Psoas muscle (tissue), 8 donors: Measurements from ENCODE around the gene SKA1. TPM values are rescaled to one million over a fixed set of nuclear protein-coding genes. Genes with fewer than 3 reads are reported as not detected.

Experiments
- ATAC-seq, 4 donors: fragments of 200-7000 bp; cut with Tn5 transposase; one replicate each; pipeline ENCODE4 v1.9.1; 2020; ENCODE audit warnings: moderate library complexity in 3 of 4, mild to moderate bottlenecking in 2 of 4
- DNase-seq, 2 donors: peaks; one replicate each; pipeline ENCODE4 v3.0.0-alpha.2; 2020
- H3K27ac ChIP-seq: fragments of 200-600 bp; one replicate; pipeline ENCODE4 v1.8.0; 2022
- H3K27me3 ChIP-seq, 3 donors: fragments of 200-600 bp in 1 of 3; one replicate each; pipeline versions ENCODE4 v1.6.1 to v1.8.0; 2013 to 2022; ENCODE audit warnings: low read length in 2 of 3, mild to moderate bottlenecking in 2 of 3, moderate library complexity in 1 of 3; ENCODE audit not compliant: insufficient read depth in 3 of 3
- H3K36me3 ChIP-seq, 2 donors: fragments of 200-600 bp in 1 of 2; one replicate each; pipeline versions ENCODE4 v1.6.1 to v1.8.0; 2013 to 2022; ENCODE audit warnings: low read depth in 1 of 2, mild to moderate bottlenecking in 1 of 2, moderate library complexity in 1 of 2; ENCODE audit not compliant: insufficient read depth in 1 of 2
- H3K4me1 ChIP-seq: fragments of 200-600 bp; one replicate; pipeline ENCODE4 v1.8.0; 2022
- H3K4me3 ChIP-seq: fragments of 200-600 bp; one replicate; pipeline ENCODE4 v1.8.0; 2022; ENCODE audit warnings: mild to moderate bottlenecking
- H3K9me3 ChIP-seq: fragments of 200-600 bp; one replicate; pipeline ENCODE4 v1.8.0; 2022
- CTCF ChIP-seq: fragments of 200-600 bp; IDR thresholded peaks from one replicate; pipeline ENCODE4 v1.8.0; 2022; ENCODE audit warnings: antibody characterized with exemption
- WGBS, 3 donors: extraction: QIAGEN DNeasy Blood & Tissue Kit; methylation state at CpG; one replicate each; pipeline versions ENCODE4 v1.1.6 to v1.1.7; 2013; 5-methylcytosine and 5-hydroxymethylcytosine counted together
- intact Hi-C, 2 donors: fragments of 100-400 bp; cut with DNase I; formaldehyde crosslinking; loops; one replicate each; pipeline versions ENCODE4 v1.11.0 to v1.14.2; 2022
- polyA plus RNA-seq, 3 donors: library from polyadenylated mRNA; stranded (reverse); fragments of 200-250 nt; gene quantifications; one replicate each; pipeline ENCODE4 v1.2.3, GENCODE V29; 2013
- total RNA-seq, 4 donors: library from RNA; stranded (reverse); fragmentation: NEBNext Ultra II Directional in 2 of 4; extraction: Animal tissue kit (Norgen Biotek cat#: 25700) in 2 of 4; gene quantifications; one replicate each; pipeline versions ENCODE4 v1.2.1 to v1.2.4, GENCODE V29; 2021 to 2023
- donor health status: healthy with polysubstance abuse.
- donor health status: DM: no; HTN: no; CAD: no; lungs with moderate emphysema.
- donor health status: Bipolar disorder and iron deficiency.
- donor health status: healthy.
- donor health status: DM: yes; HTN: yes; CAD: no.
- donor health status: DM: no; HTN: no; CAD: no.
- donor health status: DM: no; HTN: no; CAD: no.
- donor health status: DM: yes; HTN: yes; CAD: no.

The SKA1 gene
- total and polyA plus RNA-seq, 7 donors = 0.10 to 0.19 (median 0.11) TPM; not detected in 4

- ATAC-seq = no peak
- no peaks in the 10 kb centered on the region for H3K4me1 ChIP-seq
- intact Hi-C loops = loop anchor here in 1 of 2 donors (2.0 kb wide), 1 partner anchor 26 kb away; no protein-coding TSS in a partner anchor
- no peaks in the 10 kb centered on the region for H3K36me3 ChIP-seq
- no peak overlapping the region for H3K4me3 ChIP-seq
- TF ChIP-seq CTCF = no peak
- 78 to 91% (median 85%) methylated on average over 7 of the region's 7 CpGs for WGBS, 3 donors
- no peaks in the 10 kb centered on the region for H3K27me3 ChIP-seq
- no peak overlapping the region for H3K27ac ChIP-seq
- no peaks in the 10 kb centered on the region for H3K9me3 ChIP-seq
- no peak for DNase-seq
Observed at GRCh38 chr18:50334546-50335152, 40.2 kb upstream of the SKA1 start.

GRCh38 chr18:50338122-50338521 is 36.7 kb upstream of the SKA1 start:
- no peaks in the 10 kb centered on the region for H3K9me3 ChIP-seq
- WGBS, 3 donors = 79 to 88% (median 82%) methylated on average over 2 of the region's 2 CpGs

GRCh38 chr18:50338715-50339114 is 36.1 kb upstream of the SKA1 start:
- TF ChIP-seq CTCF = no peak
- Histone ChIP-seq H3K27ac (no peak overlapping the region), H3K9me3 (no peaks in the 10 kb centered on the region), H3K36me3 (no peaks in the 10 kb centered on the region), H3K27me3 (no peaks in the 10 kb centered on the region), H3K4me1 (no peaks in the 10 kb centered on the region), H3K4me3 (no peak overlapping the region)
- ATAC-seq (no peak), DNase-seq (no peak)
- intact Hi-C loops = no loop called here
- WGBS, 3 donors = 33 to 39% (median 36%) methylated on average over 2 of the region's 2 CpGs

More at GRCh38 chr18:50338122-50338521, 36.7 kb upstream of the SKA1 start:
- no peak for TF ChIP-seq CTCF
- no peak overlapping the region for H3K4me3 ChIP-seq
- ATAC-seq (no peak), DNase-seq (no peak)
- H3K27ac ChIP-seq = no peak overlapping the region
- no peaks in the 10 kb centered on the region for H3K4me1 ChIP-seq
- intact Hi-C loops = no loop called here
- H3K27me3 ChIP-seq = no peaks in the 10 kb centered on the region
- H3K36me3 ChIP-seq = no peaks in the 10 kb centered on the region

- Histone ChIP-seq H3K9me3 (no peaks in the 10 kb centered on the region), H3K36me3 (no peaks in the 10 kb centered on the region), H3K27me3 (no peaks in the 10 kb centered on the region), H3K4me1 (no peaks in the 10 kb centered on the region), H3K4me3 (no peak overlapping the region), H3K27ac (no peak overlapping the region)
- intact Hi-C loops = no loop called here
- DNase-seq = no peak
- no peak for TF ChIP-seq CTCF
- no peak for ATAC-seq
- WGBS, 3 donors = 85 to 88% (median 88%) methylated on average over 24 of the region's 24 CpGs
Observed at GRCh38 chr18:50340078-50340477, 34.8 kb upstream of the SKA1 start.

GRCh38 chr18:50341443-50341842 is 33.4 kb upstream of the SKA1 start:
- H3K27ac ChIP-seq = no peak overlapping the region
- H3K4me3 ChIP-seq = no peak overlapping the region
- DNase-seq (no peak), ATAC-seq (no peak)
- intact Hi-C loops = no loop called here
- no peaks in the 10 kb centered on the region for H3K27me3 ChIP-seq
- 65 to 76% (median 72%) methylated on average over 2 of the region's 2 CpGs for WGBS, 3 donors
- no peaks in the 10 kb centered on the region for H3K4me1 ChIP-seq
- no peaks in the 10 kb centered on the region for H3K36me3 ChIP-seq
- H3K9me3 ChIP-seq = no peaks in the 10 kb centered on the region
- TF ChIP-seq CTCF = no peak
